ENCODE data around the gene KATNB1.

KATNB1 gene

DNA sequence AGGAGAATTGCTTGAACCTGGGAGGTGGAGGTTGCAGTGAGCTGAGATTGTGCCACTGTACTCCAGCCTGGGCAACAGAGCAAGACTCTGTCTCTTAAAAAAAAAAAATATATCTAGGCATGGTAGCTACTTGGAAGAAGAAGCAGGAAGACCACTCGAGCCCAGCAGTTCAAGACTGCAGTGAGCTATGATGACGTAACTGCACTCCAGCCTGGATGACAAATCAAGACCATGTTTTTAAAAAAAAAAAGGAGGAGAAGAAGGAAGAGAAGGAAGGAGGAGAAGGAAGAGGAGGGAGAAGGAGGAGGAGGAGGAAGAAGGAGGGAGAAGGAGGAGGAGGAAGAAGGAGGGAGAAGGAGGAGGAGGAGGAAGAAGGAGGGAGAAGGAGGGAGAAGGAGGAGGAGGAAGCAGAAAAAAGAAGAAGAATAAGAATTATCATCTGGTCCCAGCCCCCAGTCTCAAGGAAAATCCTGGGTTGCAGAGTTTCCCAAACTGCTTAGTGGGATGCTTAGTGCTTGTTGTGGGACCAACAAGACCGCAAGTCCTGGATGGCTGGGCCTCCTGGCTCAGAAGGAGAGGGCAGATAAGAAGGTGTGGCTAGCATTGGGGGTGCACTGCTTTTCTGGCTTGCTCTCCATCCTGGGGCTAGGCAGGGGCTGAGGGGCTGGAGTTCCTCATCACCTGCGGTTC lies 44.6 kb upstream of the KATNB1 start:
- no peaks in the 10 kb centered on the region for H3K9me3 ChIP-seq (ENCODE audit: control insufficient read depth, insufficient read depth, low read length)
- no peak overlapping the region for H3K4me2 ChIP-seq (ENCODE audit: low read length)
- peaks cover 34% of the 10 kb centered on the region for H3K4me1 ChIP-seq (ENCODE audit: control insufficient read depth, low read length)
- TF ChIP-seq EZH2phosphoT487 (IDR thresholded peaks at IDR 0.05; ENCODE audit: borderline replicate concordance, low read length) = no peak
- TF ChIP-seq, protein P1, sequence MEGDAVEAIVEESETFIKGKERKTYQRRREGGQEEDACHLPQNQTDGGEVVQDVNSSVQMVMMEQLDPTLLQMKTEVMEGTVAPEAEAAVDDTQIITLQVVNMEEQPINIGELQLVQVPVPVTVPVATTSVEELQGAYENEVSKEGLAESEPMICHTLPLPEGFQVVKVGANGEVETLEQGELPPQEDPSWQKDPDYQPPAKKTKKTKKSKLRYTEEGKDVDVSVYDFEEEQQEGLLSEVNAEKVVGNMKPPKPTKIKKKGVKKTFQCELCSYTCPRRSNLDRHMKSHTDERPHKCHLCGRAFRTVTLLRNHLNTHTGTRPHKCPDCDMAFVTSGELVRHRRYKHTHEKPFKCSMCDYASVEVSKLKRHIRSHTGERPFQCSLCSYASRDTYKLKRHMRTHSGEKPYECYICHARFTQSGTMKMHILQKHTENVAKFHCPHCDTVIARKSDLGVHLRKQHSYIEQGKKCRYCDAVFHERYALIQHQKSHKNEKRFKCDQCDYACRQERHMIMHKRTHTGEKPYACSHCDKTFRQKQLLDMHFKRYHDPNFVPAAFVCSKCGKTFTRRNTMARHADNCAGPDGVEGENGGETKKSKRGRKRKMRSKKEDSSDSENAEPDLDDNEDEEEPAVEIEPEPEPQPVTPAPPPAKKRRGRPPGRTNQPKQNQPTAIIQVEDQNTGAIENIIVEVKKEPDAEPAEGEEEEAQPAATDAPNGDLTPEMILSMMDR (IDR thresholded peaks at IDR 0.05; ENCODE audit: low read depth, low read length, poor library complexity, severe bottlenecking) = no peak
- H3K79me2 ChIP-seq (ENCODE audit: control insufficient read depth, low read length) = no peaks in the 10 kb centered on the region
- H3K9me2 ChIP-seq (replicated peaks; ENCODE audit: control insufficient read depth, low read length) = no peaks in the 10 kb centered on the region
- H3K27ac ChIP-seq (ENCODE audit: low read depth, low read length) = no peak overlapping the region
- H3K36me3 ChIP-seq (ENCODE audit: control insufficient read depth, low read length) = no peaks in the 10 kb centered on the region
- no peaks in the 10 kb centered on the region for H4K20me1 ChIP-seq (ENCODE audit: control insufficient read depth, insufficient read depth, low read depth, low read length)
- H3F3A ChIP-seq (ENCODE audit: control insufficient read depth, insufficient read depth) = no peaks in the 10 kb centered on the region
- no peaks in the 10 kb centered on the region; the same call in 1 of the 2 replicates for H3K27me3 ChIP-seq (ENCODE audit: control insufficient read depth, low read length)
- no peak overlapping the region for H3K4me3 ChIP-seq (ENCODE audit: low read length)

DNA sequence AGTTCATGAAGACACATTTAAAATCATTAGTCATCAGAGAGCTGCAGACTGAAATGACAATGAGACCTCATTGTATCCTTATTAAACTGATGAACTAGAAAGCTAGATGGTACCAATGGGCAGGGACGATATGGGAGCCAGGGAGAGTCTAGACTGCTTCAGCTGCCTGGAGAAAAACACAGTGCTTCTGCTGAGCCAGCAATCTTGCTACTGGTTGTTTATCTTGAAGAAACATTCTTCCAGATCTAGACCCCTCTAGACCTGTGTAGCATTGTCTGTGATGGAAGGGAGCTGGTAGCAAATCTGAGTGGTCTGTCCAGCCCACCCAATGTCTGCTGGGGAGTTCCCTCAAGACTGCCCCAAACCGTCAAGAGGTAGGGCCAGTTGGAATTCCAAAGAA lies 42.9 kb upstream of the KATNB1 start:
- no peaks in the 10 kb centered on the region for H3K36me3 ChIP-seq (ENCODE audit: control insufficient read depth, low read length)
- no peaks in the 10 kb centered on the region for H3K9me3 ChIP-seq (ENCODE audit: control insufficient read depth, insufficient read depth, low read length)
- no peaks in the 10 kb centered on the region for H3F3A ChIP-seq (ENCODE audit: control insufficient read depth, insufficient read depth)
- no peaks in the 10 kb centered on the region for H3K9me2 ChIP-seq (replicated peaks; ENCODE audit: control insufficient read depth, low read length)
- H3K79me2 ChIP-seq (ENCODE audit: control insufficient read depth, low read length) = no peaks in the 10 kb centered on the region
- no peaks in the 10 kb centered on the region; the same call in 1 of the 2 replicates for H3K27me3 ChIP-seq (ENCODE audit: control insufficient read depth, low read length)
- TF ChIP-seq, protein P1 (IDR thresholded peaks at IDR 0.05; ENCODE audit: low read depth, low read length, poor library complexity, severe bottlenecking) = no peak
- TF ChIP-seq EZH2phosphoT487 (IDR thresholded peaks at IDR 0.05; ENCODE audit: borderline replicate concordance, low read length) = no peak
- no peak overlapping the region for H3K4me3 ChIP-seq (ENCODE audit: low read length)
- H4K20me1 ChIP-seq (ENCODE audit: control insufficient read depth, insufficient read depth, low read depth, low read length) = no peaks in the 10 kb centered on the region
- peaks cover 34% of the 10 kb centered on the region for H3K4me1 ChIP-seq (ENCODE audit: control insufficient read depth, low read length)
- no peak overlapping the region for H3K27ac ChIP-seq (ENCODE audit: low read depth, low read length)
- no peak overlapping the region for H3K4me2 ChIP-seq (ENCODE audit: low read length)

DNA sequence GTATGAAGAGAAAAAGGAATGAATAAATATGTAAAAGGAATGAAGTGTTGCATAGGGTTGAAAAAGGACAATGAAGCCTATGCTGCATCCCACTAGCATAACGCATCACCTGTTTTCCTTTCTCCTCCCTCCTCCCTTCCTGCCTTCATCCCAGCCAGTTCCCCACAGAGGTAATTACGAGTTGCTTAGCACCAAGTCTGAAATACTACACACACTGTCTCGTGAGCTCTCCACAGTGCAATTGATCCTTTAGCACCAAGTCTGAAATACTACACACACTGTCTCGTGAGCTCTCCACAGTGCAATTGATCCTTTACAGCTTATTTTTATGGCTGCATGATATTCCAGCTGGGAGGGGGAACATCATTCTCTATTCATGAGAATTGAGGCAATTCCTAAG lies 42.0 kb upstream of the KATNB1 start:
- Histone ChIP-seq H3K4me2 (ENCODE audit: low read length) (no peak overlapping the region), H3K27ac (ENCODE audit: low read depth, low read length) (no peak overlapping the region), H3K27me3 (ENCODE audit: control insufficient read depth, low read length) (no peaks in the 10 kb centered on the region; the same call in 1 of the 2 replicates), H4K20me1 (ENCODE audit: control insufficient read depth, insufficient read depth, low read depth, low read length) (no peaks in the 10 kb centered on the region), H3K9me3 (ENCODE audit: control insufficient read depth, insufficient read depth, low read length) (no peaks in the 10 kb centered on the region), H3K9me2 (replicated peaks; ENCODE audit: control insufficient read depth, low read length) (no peaks in the 10 kb centered on the region), H3F3A (ENCODE audit: control insufficient read depth, insufficient read depth) (no peaks in the 10 kb centered on the region), H3K36me3 (ENCODE audit: control insufficient read depth, low read length) (no peaks in the 10 kb centered on the region), H3K4me1 (ENCODE audit: control insufficient read depth, low read length) (peaks cover 34% of the 10 kb centered on the region), H3K4me3 (ENCODE audit: low read length) (no peak overlapping the region), H3K79me2 (ENCODE audit: control insufficient read depth, low read length) (no peaks in the 10 kb centered on the region)
- TF ChIP-seq, protein P1 (IDR thresholded peaks at IDR 0.05; ENCODE audit: low read depth, low read length, poor library complexity, severe bottlenecking) = no peak
- no peak for TF ChIP-seq EZH2phosphoT487 (IDR thresholded peaks at IDR 0.05; ENCODE audit: borderline replicate concordance, low read length)
